Neural crest cell (in vitro differentiated cells): Measurements from ENCODE around the gene KCNAB2. TPM values are rescaled to one million over a fixed set of nuclear protein-coding genes. Genes with fewer than 3 reads are reported as not detected.

Experiments used
- DNase-seq: peaks from one replicate; pipeline ENCODE4 v3.0.0; 2021; ENCODE audit warnings: low read depth, mixed read lengths, low spot score
- H3K27ac Mint-ChIP-seq: one replicate; pipeline ENCODE4 v1.8.0; 2021; ENCODE audit warnings: mild to moderate bottlenecking, mixed read lengths; ENCODE audit not compliant: unreplicated experiment
- H3K27me3 Mint-ChIP-seq: 2 replicates; pipeline ENCODE4 v1.8.0; 2021; ENCODE audit warnings: low read depth, mild to moderate bottlenecking, mixed read lengths
- H3K36me3 Mint-ChIP-seq: 2 replicates; pipeline ENCODE4 v1.8.0; 2021; ENCODE audit warnings: low read depth, mild to moderate bottlenecking, mixed read lengths
- H3K4me1 Mint-ChIP-seq: 2 replicates; pipeline ENCODE4 v1.8.0; 2021; ENCODE audit warnings: mixed read lengths
- H3K4me3 Mint-ChIP-seq: one replicate; pipeline ENCODE4 v1.8.0; 2021; ENCODE audit warnings: mild to moderate bottlenecking, mixed read lengths
- H3K9me3 Mint-ChIP-seq: 2 replicates; pipeline ENCODE4 v1.8.0; 2021; ENCODE audit warnings: mixed read lengths
- total RNA-seq: library from RNA; stranded (reverse); gene quantifications from 2 replicates; pipeline ENCODE4 v1.2.1, GENCODE V29; 2021
- TF ChIP-seq, protein P1 (sequence below): fragments of 200-600 bp; sonication (generic); conservative IDR thresholded peaks from 2 replicates; pipeline ENCODE4 v1.5.0; 2021; ENCODE audit warnings: antibody characterized with exemption, mild to moderate bottlenecking

KCNAB2 gene
- total RNA-seq, 1 donor from 2014 or later, result 8.3 TPM

DNA sequence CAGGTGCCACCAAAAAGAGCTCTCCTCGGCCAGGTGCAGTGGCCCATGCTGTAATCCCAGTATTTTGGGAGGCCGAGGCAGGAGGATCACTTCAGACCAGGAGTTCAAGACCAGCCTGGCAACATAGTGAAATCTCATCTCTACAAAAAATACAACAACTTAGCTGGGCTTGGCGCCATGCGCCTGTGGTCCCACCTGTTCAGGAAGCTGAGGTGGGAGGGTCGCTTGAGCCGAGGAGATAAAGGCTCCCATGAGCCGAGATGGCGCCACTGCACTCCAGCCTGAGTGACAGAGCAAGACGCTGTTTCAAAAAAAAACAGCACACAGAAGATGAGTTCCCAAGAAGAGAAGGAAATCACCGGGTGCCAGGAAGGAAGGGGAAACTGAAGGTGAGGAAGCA is 67.4 kb downstream of the KCNAB2 start:
- peaks cover 7% of the 10 kb centered on the region for H3K9me3 Mint-ChIP-seq
- H3K27ac Mint-ChIP-seq, result no peak overlapping the region
- H3K4me1 Mint-ChIP-seq, result no peaks in the 10 kb centered on the region
- H3K36me3 Mint-ChIP-seq, result no peaks in the 10 kb centered on the region
- no peak for DNase-seq
- H3K4me3 Mint-ChIP-seq, result no peak overlapping the region
- peaks cover 19% of the 10 kb centered on the region for H3K27me3 Mint-ChIP-seq
- TF ChIP-seq, protein P1, sequence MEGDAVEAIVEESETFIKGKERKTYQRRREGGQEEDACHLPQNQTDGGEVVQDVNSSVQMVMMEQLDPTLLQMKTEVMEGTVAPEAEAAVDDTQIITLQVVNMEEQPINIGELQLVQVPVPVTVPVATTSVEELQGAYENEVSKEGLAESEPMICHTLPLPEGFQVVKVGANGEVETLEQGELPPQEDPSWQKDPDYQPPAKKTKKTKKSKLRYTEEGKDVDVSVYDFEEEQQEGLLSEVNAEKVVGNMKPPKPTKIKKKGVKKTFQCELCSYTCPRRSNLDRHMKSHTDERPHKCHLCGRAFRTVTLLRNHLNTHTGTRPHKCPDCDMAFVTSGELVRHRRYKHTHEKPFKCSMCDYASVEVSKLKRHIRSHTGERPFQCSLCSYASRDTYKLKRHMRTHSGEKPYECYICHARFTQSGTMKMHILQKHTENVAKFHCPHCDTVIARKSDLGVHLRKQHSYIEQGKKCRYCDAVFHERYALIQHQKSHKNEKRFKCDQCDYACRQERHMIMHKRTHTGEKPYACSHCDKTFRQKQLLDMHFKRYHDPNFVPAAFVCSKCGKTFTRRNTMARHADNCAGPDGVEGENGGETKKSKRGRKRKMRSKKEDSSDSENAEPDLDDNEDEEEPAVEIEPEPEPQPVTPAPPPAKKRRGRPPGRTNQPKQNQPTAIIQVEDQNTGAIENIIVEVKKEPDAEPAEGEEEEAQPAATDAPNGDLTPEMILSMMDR, result no peak

DNA sequence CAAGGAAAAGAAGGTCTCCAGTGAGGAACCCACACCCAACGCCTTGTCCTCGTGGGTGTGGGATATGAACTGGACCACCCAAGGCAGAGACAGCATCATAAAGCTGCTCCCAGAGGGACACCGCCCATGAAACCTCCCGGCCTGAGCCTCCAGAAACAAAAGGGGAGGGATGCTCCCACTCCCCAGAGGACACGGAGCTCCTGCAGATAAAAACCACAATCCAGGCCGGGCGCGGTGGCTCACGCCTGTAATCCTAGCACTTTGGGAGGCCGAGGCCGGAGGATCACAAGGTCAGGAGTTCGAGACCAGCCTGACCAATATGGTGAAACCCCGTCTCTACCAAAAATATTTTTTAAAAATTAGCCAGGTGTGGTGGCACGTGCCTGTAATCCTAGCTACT is 68.1 kb downstream of the KCNAB2 start:
- no peak overlapping the region for H3K4me3 Mint-ChIP-seq
- no peak overlapping the region for H3K27ac Mint-ChIP-seq
- DNase-seq, result no peak
- TF ChIP-seq, protein P1, result no peak
- H3K4me1 Mint-ChIP-seq, result no peaks in the 10 kb centered on the region
- H3K36me3 Mint-ChIP-seq, result no peaks in the 10 kb centered on the region
- H3K9me3 Mint-ChIP-seq, result peaks cover 7% of the 10 kb centered on the region
- H3K27me3 Mint-ChIP-seq, result peaks cover 15% of the 10 kb centered on the region

DNA sequence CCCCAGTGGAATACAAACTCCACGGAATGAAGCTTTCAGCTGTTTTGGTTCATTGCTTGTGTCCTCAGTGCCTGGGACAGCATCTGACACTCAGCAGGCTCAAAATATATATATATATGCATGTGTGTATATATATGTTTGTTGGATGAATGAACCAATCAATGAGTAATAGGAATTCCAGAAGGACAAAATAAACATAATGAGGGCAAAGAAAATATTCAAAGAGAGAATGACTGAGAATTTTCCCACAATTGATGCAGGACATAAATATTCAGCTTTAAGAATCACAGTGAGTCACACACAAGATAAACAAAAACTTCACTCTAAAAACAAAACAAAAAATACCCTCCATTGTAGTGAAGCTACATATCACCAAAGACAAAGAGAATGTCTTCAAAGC is 70.4 kb downstream of the KCNAB2 start:
- Mint-ChIP-seq H3K4me1 (no peaks in the 10 kb centered on the region), H3K9me3 (peaks cover 7% of the 10 kb centered on the region), H3K27ac (no peak overlapping the region), H3K4me3 (no peak overlapping the region), H3K36me3 (no peaks in the 10 kb centered on the region), H3K27me3 (peaks cover 15% of the 10 kb centered on the region)
- DNase-seq, result no peak
- TF ChIP-seq, protein P1, result no peak

DNA sequence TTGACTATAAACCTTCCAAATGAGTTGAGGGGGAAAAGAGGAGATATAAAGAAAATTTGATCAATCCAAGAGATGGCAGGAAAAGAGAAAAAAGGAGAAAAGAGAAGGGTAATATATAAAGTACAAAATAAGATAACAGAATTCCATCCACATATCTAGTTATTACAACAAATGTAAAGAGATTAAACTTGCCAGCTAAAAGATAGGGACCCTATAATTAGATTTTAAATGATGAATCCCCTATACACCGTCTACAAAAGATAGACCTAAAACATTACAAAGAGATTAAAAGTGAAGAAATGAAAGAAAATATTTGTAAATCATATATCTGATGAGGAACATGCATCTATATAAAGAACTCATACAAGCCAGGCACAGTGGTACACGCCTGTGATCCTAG is 71.4 kb downstream of the KCNAB2 start:
- TF ChIP-seq, protein P1, result no peak
- Mint-ChIP-seq H3K4me3 (no peak overlapping the region), H3K9me3 (peaks cover 7% of the 10 kb centered on the region), H3K4me1 (no peaks in the 10 kb centered on the region), H3K27ac (no peak overlapping the region), H3K27me3 (peaks cover 15% of the 10 kb centered on the region), H3K36me3 (no peaks in the 10 kb centered on the region)
- DNase-seq, result no peak

DNA sequence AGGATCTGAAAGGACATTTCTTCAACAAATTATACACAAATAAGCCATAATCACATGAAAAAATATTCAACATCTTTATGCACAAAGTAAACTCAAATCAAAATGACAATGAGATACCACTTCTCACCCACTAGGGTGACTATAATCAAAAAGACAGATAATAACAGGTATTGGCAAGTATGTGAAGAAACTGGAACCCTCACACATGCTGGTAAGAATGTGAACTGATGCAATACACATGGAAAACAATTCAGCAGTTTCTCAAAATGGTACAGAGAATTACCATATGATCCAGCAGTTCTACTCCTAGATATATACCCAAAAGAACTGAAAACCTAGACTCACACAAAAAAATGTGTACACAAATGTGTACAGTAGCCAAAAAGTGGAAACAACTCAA is 71.9 kb downstream of the KCNAB2 start:
- Mint-ChIP-seq H3K4me1 (no peaks in the 10 kb centered on the region), H3K9me3 (peaks cover 7% of the 10 kb centered on the region), H3K27ac (no peak overlapping the region), H3K4me3 (no peak overlapping the region), H3K36me3 (no peaks in the 10 kb centered on the region), H3K27me3 (peaks cover 15% of the 10 kb centered on the region)
- TF ChIP-seq, protein P1, result no peak
- no peak for DNase-seq

DNA sequence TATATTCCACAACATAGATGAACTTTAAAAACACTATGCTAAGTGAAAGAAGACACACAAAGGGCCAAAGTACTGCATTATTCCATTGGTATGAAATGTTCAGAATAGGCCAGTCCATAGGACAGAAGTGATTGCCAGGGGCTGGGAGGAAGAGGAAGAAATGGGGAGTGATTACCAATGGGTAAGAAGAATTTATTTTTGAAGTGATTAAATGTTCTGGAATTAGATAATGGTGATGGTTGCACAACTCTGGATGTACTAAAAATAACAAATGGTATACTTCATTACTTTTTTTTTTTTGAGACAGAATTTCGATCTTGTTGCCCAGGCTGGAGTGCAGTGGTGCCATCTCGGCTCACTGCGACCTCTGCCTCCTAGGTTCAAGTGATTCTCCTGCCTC is 72.7 kb downstream of the KCNAB2 start:
- Mint-ChIP-seq H3K9me3 (peaks cover 7% of the 10 kb centered on the region), H3K27me3 (peaks cover 12% of the 10 kb centered on the region), H3K4me1 (no peaks in the 10 kb centered on the region), H3K4me3 (no peak overlapping the region), H3K27ac (no peak overlapping the region), H3K36me3 (no peaks in the 10 kb centered on the region)
- no peak for DNase-seq
- TF ChIP-seq, protein P1, result no peak
